IMR-90 (cell line): ENCODE measurements around the gene SMARCA4.
"Not testable (repeated sequence)": the region's sequence is repeated elsewhere in the genome, so short reads cannot be mapped to it uniquely, and the experiment has no call there.

Experiments
- CEBPB ChIP-seq: IDR thresholded peaks from 2 replicates; pipeline ENCODE4 v1.6.1; 2012; ENCODE audit warnings: low read depth, low read length, improper control_type of control experiment
- POLR2A ChIP-seq: IDR thresholded peaks from 2 replicates; pipeline ENCODE4 v1.6.1; 2012; ENCODE audit warnings: mild to moderate bottlenecking, low read depth, low read length

DNA sequence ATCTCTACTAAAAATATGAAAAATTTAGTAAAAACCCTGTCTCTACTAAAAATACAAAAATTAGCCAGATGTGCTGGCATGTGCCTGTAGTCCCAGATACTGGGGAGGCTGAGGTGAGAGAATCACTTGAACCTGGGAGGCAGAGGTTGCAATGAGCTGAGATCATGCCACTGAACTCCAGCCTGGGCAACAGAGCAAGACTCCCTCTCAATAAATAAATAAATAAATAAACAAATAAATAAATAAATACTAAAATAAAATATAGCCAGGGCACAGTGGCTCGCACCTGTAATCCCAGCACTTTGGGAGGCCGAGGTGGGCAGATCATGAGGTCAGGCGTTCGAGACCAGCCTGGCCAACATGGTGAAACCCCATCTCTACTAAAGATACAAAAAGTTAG lies 17.4 kb upstream of the SMARCA4 start:
- not testable (repeated sequence) for TF ChIP-seq CEBPB, POLR2A
